Transverse colon (tissue), 3 donors: ENCODE measurements around the gene RCSD1.

Experiments used
- POLR2A ChIP-seq: fragments of 450-650 bp; IDR thresholded peaks from one replicate; pipeline ENCODE4 v1.6.1; 2016; ENCODE audit warnings: antibody characterized with exemption, mild to moderate bottlenecking, moderate library complexity
- POLR2AphosphoS5 ChIP-seq, 3 donors: sonication (generic); formaldehyde crosslinking; IDR thresholded peaks; one replicate each; pipeline ENCODE4 v1.6.1; 2016; ENCODE audit warnings: antibody characterized with exemption in 3 of 3

GRCh38 chr1:167659450-167659849, 29.4 kb downstream of the RCSD1 start:
- no peak for TF ChIP-seq POLR2A
- TF ChIP-seq POLR2AphosphoS5 (IDR thresholded peaks at IDR 0.05): no peak
